Measurements from ENCODE around the gene MAP3K10. TPM values are rescaled to one million over a fixed set of nuclear protein-coding genes. Genes with fewer than 3 reads are reported as not detected.
"Not testable (repeated sequence)": the region's sequence is repeated elsewhere in the genome, so short reads cannot be mapped to it uniquely, and the experiment has no call there.

The MAP3K10 gene
- total and polyA plus RNA-seq, 7 experiments from 2014 or later, result 0.09 to 31.5 (median 22.5) TPM

DNA sequence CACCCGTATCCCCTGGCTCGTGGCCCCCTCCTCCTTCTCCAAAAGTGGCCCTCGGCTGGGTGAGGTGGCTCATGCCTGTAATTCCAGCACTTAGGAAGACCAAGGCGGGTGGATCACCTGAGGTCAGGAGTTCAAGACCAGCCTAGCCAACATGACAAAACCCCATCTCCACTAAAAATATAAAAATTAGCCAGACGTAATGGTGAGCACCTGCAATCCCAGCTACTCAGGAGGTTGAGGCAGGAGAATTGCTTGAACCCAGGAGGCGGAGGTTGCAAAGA is 45.5 kb upstream of the MAP3K10 start:
- H3K27ac ChIP-seq (ENCODE audit: low read depth, low read length); POLR2A ChIA-PET; ATAC-seq; H3K9me3 ChIP-seq (ENCODE audit: control insufficient read depth in 2 of 3, low read length in 3 of 3); H3K27me3 Mint-ChIP-seq; H3K4me3 ChIP-seq (ENCODE audit: low read length); H3K9me3 Mint-ChIP-seq; H3K36me3 ChIP-seq (ENCODE audit: control insufficient read depth in 2 of 3, insufficient read depth in 3 of 3, low read length in 3 of 3); DNase-seq; H3K27me3 ChIP-seq (ENCODE audit: control insufficient read depth in 2 of 2, insufficient read depth in 2 of 2, low read length in 2 of 2); H3K36me3 Mint-ChIP-seq: not testable (repeated sequence)
- peak overlapping the region in 2 of 10 donors; percentile 5 to 47 for H3K4me3 Mint-ChIP-seq
- peaks cover 20 to 45% (median 37%) of the 10 kb centered on the region in 7 donors for H3K4me1 Mint-ChIP-seq
- H3K4me1 ChIP-seq (ENCODE audit: control insufficient read depth in 2 of 2, insufficient read depth in 2 of 2, low read length in 2 of 2), result peaks cover 28 to 44% of the 10 kb centered on the region in 2 donors
- intact Hi-C loops (cut with micrococcal nuclease), result loop anchor here in 1 of 2 donors (2.0 to 10.0 kb wide), 3 partner anchors 45 to 459 kb away; partner anchors contain the start of genes AKT2, LTBP4 and MAP3K10
- peak overlapping the region in 2 of 9 donors; percentile 80 to 89 for H3K27ac Mint-ChIP-seq
- CTCF ChIA-PET, result interaction anchor here (0.6 to 1.1 kb wide), 3 partner anchors 10 to 546 kb away, joined by 4 read pairs; no protein-coding TSS in a partner anchor

DNA sequence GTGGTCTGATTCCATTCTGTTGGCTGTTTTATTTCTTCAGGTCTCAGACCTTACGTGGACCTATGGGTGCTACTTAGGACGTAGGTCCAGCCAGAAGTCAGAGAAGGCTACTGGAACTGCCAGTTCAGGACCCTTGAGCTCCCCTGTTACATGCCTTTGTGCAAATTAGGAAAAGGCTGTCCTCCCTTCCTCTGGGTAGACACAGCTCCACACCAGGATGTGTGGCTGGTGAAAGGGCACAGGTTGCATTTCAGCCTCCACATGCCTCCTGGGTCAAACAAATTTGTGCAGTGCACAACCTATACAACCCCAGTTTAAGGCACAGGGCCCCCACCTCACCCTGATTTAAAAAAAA is 43.9 kb upstream of the MAP3K10 start:
- Mint-ChIP-seq H3K27me3 (no peaks in the 10 kb centered on the region), H3K36me3 (no peaks in the 10 kb centered on the region), H3K9me3 (no peaks in the 10 kb centered on the region), H3K4me1 (peaks cover 20 to 43% (median 37%) of the 10 kb centered on the region in 7 donors), H3K27ac (peak overlapping the region in 2 of 9 donors; percentile 59 to 67), H3K4me3 (peak overlapping the region in 1 of 10 donors; percentile 47)
- Histone ChIP-seq H3K4me1 (ENCODE audit: control insufficient read depth in 2 of 2, insufficient read depth in 2 of 2, low read length in 2 of 2) (peaks cover 28 to 43% of the 10 kb centered on the region in 2 donors), H3K4me3 (ENCODE audit: low read length) (no peak overlapping the region), H3K27ac (ENCODE audit: low read depth, low read length) (no peak overlapping the region), H3K27me3 (ENCODE audit: control insufficient read depth in 2 of 2, insufficient read depth in 2 of 2, low read length in 2 of 2) (no peaks in the 10 kb centered on the region), H3K9me3 (ENCODE audit: control insufficient read depth in 2 of 3, low read length in 3 of 3) (no peaks in the 10 kb centered on the region), H3K36me3 (ENCODE audit: control insufficient read depth in 2 of 3, insufficient read depth in 3 of 3, low read length in 3 of 3) (no peaks in the 10 kb centered on the region)
- POLR2A ChIA-PET, result interaction anchor here (0.6 kb wide), 1 partner anchor 42 kb away, joined by 3 read pairs; no protein-coding TSS in a partner anchor
- DNase-seq, result no peak
- no peak for ATAC-seq
- CTCF ChIA-PET, result interaction anchor here (0.7 kb wide), 1 partner anchor 9 kb away, joined by 5 read pairs; no protein-coding TSS in a partner anchor
- intact Hi-C loops (cut with micrococcal nuclease), result loop anchor here in 1 of 2 donors (10.0 kb wide), 2 partner anchors 137 to 457 kb away; partner anchors contain the start of genes AKT2 and LTBP4

DNA sequence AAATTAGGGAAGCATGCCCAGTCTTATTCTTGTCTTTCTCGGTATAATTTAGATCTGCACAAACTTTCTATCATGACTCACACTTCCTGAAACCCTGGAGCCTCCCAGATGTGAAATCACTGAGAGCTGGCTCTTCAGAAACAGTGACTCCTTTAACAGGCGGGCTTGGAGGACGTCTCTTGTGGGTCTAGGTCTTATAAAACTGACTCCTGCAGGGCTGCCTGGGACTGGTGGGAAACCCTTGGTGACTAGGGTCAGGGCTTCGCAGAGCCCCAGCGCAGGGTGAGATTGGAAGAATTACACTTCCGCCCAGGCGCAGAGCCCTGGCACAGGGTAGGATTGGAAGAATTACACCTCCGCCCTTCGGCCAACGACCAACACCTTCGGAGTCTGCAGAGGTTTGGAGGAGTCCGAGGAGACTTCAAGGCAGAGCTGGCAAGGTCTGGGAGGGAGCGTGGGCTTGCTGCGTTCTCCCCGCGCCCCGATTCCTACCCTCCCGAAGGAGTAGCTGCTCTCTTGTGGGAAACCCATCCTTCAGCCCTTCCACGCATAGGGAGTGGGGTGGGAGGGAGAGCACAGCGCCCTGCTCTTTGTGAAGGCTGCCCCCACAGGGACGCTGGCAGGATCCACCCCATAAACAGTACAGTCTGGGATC is 43.4 kb upstream of the MAP3K10 start:
- ATAC-seq (peak; percentile 55), DNase-seq (no peak)
- H3K9me3 Mint-ChIP-seq, result no peaks in the 10 kb centered on the region
- ChIA-PET POLR2A (interaction anchor here (0.6 kb wide), 1 partner anchor 41 kb away, joined by 3 read pairs; no protein-coding TSS in a partner anchor), CTCF (interaction anchor here (0.7 kb wide), 1 partner anchor 8 kb away, joined by 5 read pairs; no protein-coding TSS in a partner anchor)
- H3K4me3 Mint-ChIP-seq, result peak overlapping the region in 2 of 10 donors; percentile 19 to 47
- Histone ChIP-seq H3K4me1 (ENCODE audit: control insufficient read depth in 2 of 2, insufficient read depth in 2 of 2, low read length in 2 of 2) (peaks cover 23 to 38% of the 10 kb centered on the region in 2 donors), H3K4me3 (ENCODE audit: low read length) (no peak overlapping the region), H3K36me3 (ENCODE audit: control insufficient read depth in 2 of 3, insufficient read depth in 3 of 3, low read length in 3 of 3) (no peaks in the 10 kb centered on the region), H3K27me3 (ENCODE audit: control insufficient read depth in 2 of 2, insufficient read depth in 2 of 2, low read length in 2 of 2) (no peaks in the 10 kb centered on the region), H3K27ac (ENCODE audit: low read depth, low read length) (no peak overlapping the region), H3K9me3 (ENCODE audit: control insufficient read depth in 2 of 3, low read length in 3 of 3) (no peaks in the 10 kb centered on the region)
- H3K4me1 Mint-ChIP-seq, result peaks cover 20 to 40% (median 36%) of the 10 kb centered on the region in 7 donors
- peak overlapping the region in 2 of 9 donors; percentile 59 to 67 for H3K27ac Mint-ChIP-seq
- no peaks in the 10 kb centered on the region for H3K27me3 Mint-ChIP-seq
- H3K36me3 Mint-ChIP-seq, result no peaks in the 10 kb centered on the region
- intact Hi-C loops (cut with micrococcal nuclease), result loop anchor here in 1 of 2 donors (10.0 kb wide), 2 partner anchors 137 to 457 kb away; partner anchors contain the start of genes AKT2 and LTBP4

DNA sequence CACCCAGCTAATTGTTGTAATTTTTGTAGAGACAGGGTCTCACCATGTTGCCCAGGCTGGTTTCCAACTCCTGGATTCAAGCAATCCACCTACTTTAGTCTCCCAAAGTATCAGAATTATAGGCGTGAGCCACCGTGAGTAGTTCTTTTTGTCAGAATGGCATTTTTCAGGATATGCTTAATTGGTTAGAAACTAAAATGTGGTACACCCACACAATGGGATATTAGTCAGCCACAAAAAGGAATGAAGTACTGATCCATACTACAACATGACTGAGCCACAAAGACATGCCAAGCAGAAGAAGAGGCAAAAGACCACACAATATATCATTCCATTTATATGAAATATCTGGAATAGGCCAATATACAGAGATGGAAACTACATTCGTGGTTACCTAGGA is 41.7 kb upstream of the MAP3K10 start:
- no peak for ATAC-seq
- no peak for DNase-seq
- Histone ChIP-seq H3K27me3 (ENCODE audit: control insufficient read depth in 2 of 2, insufficient read depth in 2 of 2, low read length in 2 of 2) (no peaks in the 10 kb centered on the region), H3K9me3 (ENCODE audit: control insufficient read depth in 2 of 3, low read length in 3 of 3) (no peaks in the 10 kb centered on the region), H3K36me3 (ENCODE audit: control insufficient read depth in 2 of 3, insufficient read depth in 3 of 3, low read length in 3 of 3) (no peaks in the 10 kb centered on the region), H3K4me1 (ENCODE audit: control insufficient read depth in 2 of 2, insufficient read depth in 2 of 2, low read length in 2 of 2) (peaks cover 13 to 28% of the 10 kb centered on the region in 2 donors), H3K4me3 (ENCODE audit: low read length) (no peak overlapping the region), H3K27ac (ENCODE audit: low read depth, low read length) (no peak overlapping the region)
- Mint-ChIP-seq H3K9me3 (no peaks in the 10 kb centered on the region), H3K36me3 (no peaks in the 10 kb centered on the region), H3K4me3 (no peak overlapping the region), H3K4me1 (peaks cover 20 to 27% (median 22%) of the 10 kb centered on the region in 7 donors), H3K27ac (no peak overlapping the region), H3K27me3 (no peaks in the 10 kb centered on the region)
- POLR2A ChIA-PET, result no interaction called here
- intact Hi-C loops (cut with micrococcal nuclease), result loop anchor here in 1 of 2 donors (10.0 kb wide), 2 partner anchors 135 to 455 kb away; partner anchors contain the start of genes AKT2 and LTBP4
- CTCF ChIA-PET, result no interaction called here

DNA sequence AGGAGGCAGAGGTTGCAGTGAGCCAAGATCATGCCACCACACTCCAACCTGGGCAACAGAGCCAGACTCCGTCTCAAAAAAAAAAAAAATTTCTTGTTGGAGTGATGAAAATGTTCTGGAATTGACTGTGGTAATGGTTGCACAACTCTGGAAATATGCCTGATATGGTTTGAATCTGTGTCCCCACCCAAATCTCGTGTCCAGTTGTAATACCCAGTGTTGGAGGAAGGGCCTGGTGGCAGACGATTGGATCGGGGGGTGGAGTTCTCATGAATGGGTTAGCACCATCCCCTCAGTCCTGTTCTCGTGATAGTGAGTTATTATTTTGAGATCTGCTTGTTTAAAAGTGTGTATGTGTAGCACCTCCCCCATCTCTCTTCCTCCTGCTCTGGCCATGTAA is 41.1 kb upstream of the MAP3K10 start:
- H3K27me3 Mint-ChIP-seq, result no peaks in the 10 kb centered on the region
- CTCF ChIA-PET, result no interaction called here

DNA sequence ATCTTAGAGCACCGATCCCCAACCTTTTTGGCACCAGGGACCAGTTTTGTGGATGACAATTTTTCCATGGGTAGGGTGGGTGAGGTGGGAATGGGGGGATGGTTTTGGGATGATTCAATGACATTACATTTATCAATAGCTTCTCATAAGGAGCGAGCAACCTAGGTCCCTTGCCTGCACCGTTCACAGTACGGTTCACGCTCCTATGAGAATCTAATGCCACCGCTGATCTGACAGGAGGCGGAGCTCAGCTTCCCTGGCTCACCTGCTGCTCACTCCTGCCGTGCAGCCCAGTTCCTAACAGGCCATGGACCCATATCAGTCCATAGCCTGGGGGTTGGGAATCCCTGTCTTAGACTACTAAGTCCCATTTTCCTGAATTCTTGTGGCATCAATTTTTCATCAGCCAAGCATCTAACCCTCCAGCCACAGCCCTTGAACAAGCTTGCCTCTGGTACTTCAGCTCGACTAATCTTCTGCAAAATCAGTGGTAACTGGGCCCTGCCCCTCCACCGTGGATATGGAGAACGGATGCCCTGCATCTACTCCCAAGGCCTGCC is 37.0 kb upstream of the MAP3K10 start:
- H3K4me3 Mint-ChIP-seq, result no peak overlapping the region
- ATAC-seq (no peak), DNase-seq (no peak)
- peaks cover 5 to 15% (median 7%) of the 10 kb centered on the region in 7 donors for H3K4me1 Mint-ChIP-seq
- no peak overlapping the region for H3K27ac Mint-ChIP-seq
- CTCF ChIA-PET, result no interaction called here
- Histone ChIP-seq H3K4me3 (ENCODE audit: low read length) (no peak overlapping the region), H3K27me3 (ENCODE audit: control insufficient read depth in 2 of 2, insufficient read depth in 2 of 2, low read length in 2 of 2) (no peaks in the 10 kb centered on the region), H3K4me1 (ENCODE audit: control insufficient read depth in 2 of 2, insufficient read depth in 2 of 2, low read length in 2 of 2) (peaks cover 0 to 4% of the 10 kb centered on the region in 2 donors), H3K27ac (ENCODE audit: low read depth, low read length) (no peak overlapping the region), H3K9me3 (ENCODE audit: control insufficient read depth in 2 of 3, low read length in 3 of 3) (no peaks in the 10 kb centered on the region), H3K36me3 (ENCODE audit: control insufficient read depth in 2 of 3, insufficient read depth in 3 of 3, low read length in 3 of 3) (no peaks in the 10 kb centered on the region)
- intact Hi-C loops (cut with micrococcal nuclease), result no loop called here
- POLR2A ChIA-PET, result no interaction called here
- no peaks in the 10 kb centered on the region for H3K36me3 Mint-ChIP-seq
- H3K9me3 Mint-ChIP-seq, result no peaks in the 10 kb centered on the region
- no peaks in the 10 kb centered on the region for H3K27me3 Mint-ChIP-seq

More for the DNA sequence above, 41.1 kb upstream of the MAP3K10 start:
- Mint-ChIP-seq H3K27ac (no peak overlapping the region), H3K9me3 (no peaks in the 10 kb centered on the region), H3K4me1 (peaks cover 17 to 23% (median 18%) of the 10 kb centered on the region in 7 donors), H3K36me3 (no peaks in the 10 kb centered on the region), H3K4me3 (no peak overlapping the region)
- no peaks in the 10 kb centered on the region for H3K27me3 ChIP-seq (ENCODE audit: control insufficient read depth in 2 of 2, insufficient read depth in 2 of 2, low read length in 2 of 2)
- no peak overlapping the region for H3K4me3 ChIP-seq (ENCODE audit: low read length)
- DNase-seq (no peak), ATAC-seq (no peak)
- H3K4me1 ChIP-seq (ENCODE audit: control insufficient read depth in 2 of 2, insufficient read depth in 2 of 2, low read length in 2 of 2), result peaks cover 8 to 21% of the 10 kb centered on the region in 2 donors
- H3K9me3 ChIP-seq (ENCODE audit: control insufficient read depth in 2 of 3, low read length in 3 of 3), result no peaks in the 10 kb centered on the region
- intact Hi-C loops (cut with micrococcal nuclease), result no loop called here
- POLR2A ChIA-PET, result no interaction called here
- no peak overlapping the region for H3K27ac ChIP-seq (ENCODE audit: low read depth, low read length)
- H3K36me3 ChIP-seq (ENCODE audit: control insufficient read depth in 2 of 3, insufficient read depth in 3 of 3, low read length in 3 of 3), result no peaks in the 10 kb centered on the region
